HepG2 (cell line): ENCODE measurements around the gene AP3D1. TPM values are rescaled to one million over a fixed set of nuclear protein-coding genes. Genes with fewer than 3 reads are reported as not detected.

Experiments
- BRD4 ChIP-seq: sonication (generic); formaldehyde crosslinking; IDR thresholded peaks from 2 replicates; pipeline ENCODE4 v1.4.0; 2020; ENCODE audit warnings: missing genetic modification reagents
- DMAP1 ChIP-seq: IDR thresholded peaks from 2 replicates; pipeline ENCODE4 v1.6.1; 2016
- FOXJ3 ChIP-seq: sonication (generic); formaldehyde crosslinking; IDR thresholded peaks from 2 replicates; pipeline ENCODE4 v1.4.0; 2020; ENCODE audit warnings: missing genetic modification reagents, mild to moderate bottlenecking, borderline replicate concordance
- HNF4A ChIP-seq: sonication (generic); formaldehyde crosslinking; IDR thresholded peaks from 2 replicates; pipeline ENCODE4 v1.4.0; 2020; ENCODE audit warnings: missing genetic modification reagents
- JUNB ChIP-seq: sonication (generic); formaldehyde crosslinking; IDR thresholded peaks from 2 replicates; pipeline ENCODE4 v1.8.0; 2022; ENCODE audit warnings: missing genetic modification reagents, mild to moderate bottlenecking, borderline replicate concordance
- MBNL3 ChIP-seq: fragments of 250-450 bp; sonication (Bioruptor Pico); conservative IDR thresholded peaks from 2 replicates; pipeline ENCODE4 v1.8.0; 2022; ENCODE audit warnings: mild to moderate bottlenecking, inconsistent platforms
- MEF2D ChIP-seq: sonication (generic); formaldehyde crosslinking; IDR thresholded peaks from 2 replicates; pipeline ENCODE4 v1.5.1; 2020; ENCODE audit warnings: mild to moderate bottlenecking, missing genetic modification reagents
- SALL1 ChIP-seq: sonication (generic); formaldehyde crosslinking; IDR thresholded peaks from 2 replicates; pipeline ENCODE4 v1.8.0; 2022; ENCODE audit warnings: mild to moderate bottlenecking, missing genetic modification reagents
- SMARCE1 ChIP-seq: fragments of 450-650 bp; IDR thresholded peaks from 2 replicates; pipeline ENCODE4 v1.6.1; 2017; ENCODE audit warnings: borderline replicate concordance
- TGIF2 ChIP-seq: IDR thresholded peaks from 2 replicates; pipeline ENCODE4 v1.6.1; 2016; ENCODE audit warnings: control low read depth, missing compliant biosample characterization
- U2AF1 ChIP-seq: fragments of 200-400 bp; formaldehyde crosslinking; optimal IDR thresholded peaks from 2 replicates; pipeline ENCODE3; 2017; ENCODE audit warnings: mild to moderate bottlenecking, low read depth, low read length
- ZBTB7B ChIP-seq: sonication (generic); formaldehyde crosslinking; IDR thresholded peaks from 2 replicates; pipeline ENCODE4 v1.4.0; 2020; ENCODE audit warnings: missing genetic modification reagents
- ZFP37 ChIP-seq: sonication (generic); formaldehyde crosslinking; IDR thresholded peaks from 2 replicates; pipeline ENCODE4 v1.4.0; 2020; ENCODE audit warnings: missing genetic modification reagents, borderline replicate concordance
- ZNF101 ChIP-seq: sonication (generic); formaldehyde crosslinking; IDR thresholded peaks from 2 replicates; pipeline ENCODE4 v1.4.0; 2020; ENCODE audit warnings: mild to moderate bottlenecking, low read depth, missing genetic modification reagents, borderline replicate concordance
- ZNF121 ChIP-seq: sonication (generic); formaldehyde crosslinking; IDR thresholded peaks from 2 replicates; pipeline ENCODE4 v1.5.0; 2020; ENCODE audit warnings: mild to moderate bottlenecking, missing genetic modification reagents
- ZNF253 ChIP-seq: sonication (generic); formaldehyde crosslinking; IDR thresholded peaks from 2 replicates; pipeline ENCODE4 v1.8.0; 2022; ENCODE audit warnings: mild to moderate bottlenecking, missing genetic modification reagents, borderline replicate concordance
- ZNF296 ChIP-seq: sonication (generic); formaldehyde crosslinking; conservative IDR thresholded peaks from 2 replicates; pipeline ENCODE4 v1.5.0; 2020; ENCODE audit warnings: mild to moderate bottlenecking, missing genetic modification reagents
- ZNF30 ChIP-seq: sonication (generic); formaldehyde crosslinking; IDR thresholded peaks from 2 replicates; pipeline ENCODE4 v1.5.0; 2020; ENCODE audit warnings: mild to moderate bottlenecking, missing genetic modification reagents
- ZNF547 ChIP-seq: sonication (generic); formaldehyde crosslinking; IDR thresholded peaks from 2 replicates; pipeline ENCODE4 v1.5.1; 2020; ENCODE audit warnings: mild to moderate bottlenecking, missing genetic modification reagents
- ZNF724P ChIP-seq: sonication (generic); formaldehyde crosslinking; IDR thresholded peaks from 2 replicates; pipeline ENCODE4 v1.8.0; 2022; ENCODE audit warnings: missing genetic modification reagents, borderline replicate concordance
- ZNF850 ChIP-seq: sonication (generic); formaldehyde crosslinking; conservative IDR thresholded peaks from 2 replicates; pipeline ENCODE4 v1.9.0; 2021; ENCODE audit warnings: mild to moderate bottlenecking, missing genetic modification reagents
- ZNF891 ChIP-seq: sonication (generic); formaldehyde crosslinking; IDR thresholded peaks from 2 replicates; pipeline ENCODE4 v1.5.0; 2020; ENCODE audit warnings: mild to moderate bottlenecking, missing genetic modification reagents
- ZSCAN22 ChIP-seq: sonication (generic); formaldehyde crosslinking; IDR thresholded peaks from 2 replicates; pipeline ENCODE4 v1.4.0; 2020; ENCODE audit warnings: mild to moderate bottlenecking, missing genetic modification reagents
- ZSCAN30 ChIP-seq: sonication (generic); formaldehyde crosslinking; IDR thresholded peaks from 2 replicates; pipeline ENCODE4 v1.5.0; 2020; ENCODE audit warnings: mild to moderate bottlenecking, missing genetic modification reagents
- polyA plus RNA-seq, 8 experiments: library from polyadenylated mRNA; depleted of rRNA in 3 of 8; stranded (reverse) in 7 of 8; unstranded in 1 of 8; fragments of >200 nt; fragmentation: Illumina TruSeq in 4 of 8; extraction: Trizol in 4 of 8; gene quantifications; 2 replicates each; pipeline versions ENCODE4 v1.2.1 to v1.2.3, GENCODE V29; 2011 to 2016; ENCODE audit warnings: low read depth in 4 of 8, missing spikeins in 1 of 8, mixed read lengths in 1 of 8; ENCODE audit not compliant: insufficient read depth in 1 of 8
- total RNA-seq, 5 experiments: library from RNA; depleted of rRNA; stranded (reverse); fragments of >200 nt; fragmentation: Illumina TruSeq; extraction: Trizol; gene quantifications; 2 replicates each; pipeline ENCODE4 v1.2.3, GENCODE V29; 2016; ENCODE audit warnings: low read depth in 1 of 5
- TF ChIP-seq, protein P1 (sequence below): sonication (generic); formaldehyde crosslinking; IDR thresholded peaks from 2 replicates; pipeline ENCODE4 v1.4.0; 2020; ENCODE audit warnings: missing genetic modification reagents
- TF ChIP-seq, protein P2 (sequence below): sonication (generic); formaldehyde crosslinking; IDR thresholded peaks from 2 replicates; pipeline ENCODE4 v1.5.0; 2020; ENCODE audit warnings: missing genetic modification reagents
- TF ChIP-seq, protein P3 (sequence below): sonication (generic); formaldehyde crosslinking; IDR thresholded peaks from 2 replicates; pipeline ENCODE4 v1.8.0; 2022; ENCODE audit warnings: missing genetic modification reagents, mild to moderate bottlenecking, borderline replicate concordance
- TF ChIP-seq, protein P4 (sequence below): fragments of 450-650 bp; IDR thresholded peaks from 2 replicates; pipeline ENCODE4 v1.6.1; 2017

Gene AP3D1
- total and polyA plus RNA-seq, 2 of the 13 experiments (the other 11 are each of a cell fraction or from before 2014, with no cell fraction given), result 68.0 to 82.6 TPM

DNA sequence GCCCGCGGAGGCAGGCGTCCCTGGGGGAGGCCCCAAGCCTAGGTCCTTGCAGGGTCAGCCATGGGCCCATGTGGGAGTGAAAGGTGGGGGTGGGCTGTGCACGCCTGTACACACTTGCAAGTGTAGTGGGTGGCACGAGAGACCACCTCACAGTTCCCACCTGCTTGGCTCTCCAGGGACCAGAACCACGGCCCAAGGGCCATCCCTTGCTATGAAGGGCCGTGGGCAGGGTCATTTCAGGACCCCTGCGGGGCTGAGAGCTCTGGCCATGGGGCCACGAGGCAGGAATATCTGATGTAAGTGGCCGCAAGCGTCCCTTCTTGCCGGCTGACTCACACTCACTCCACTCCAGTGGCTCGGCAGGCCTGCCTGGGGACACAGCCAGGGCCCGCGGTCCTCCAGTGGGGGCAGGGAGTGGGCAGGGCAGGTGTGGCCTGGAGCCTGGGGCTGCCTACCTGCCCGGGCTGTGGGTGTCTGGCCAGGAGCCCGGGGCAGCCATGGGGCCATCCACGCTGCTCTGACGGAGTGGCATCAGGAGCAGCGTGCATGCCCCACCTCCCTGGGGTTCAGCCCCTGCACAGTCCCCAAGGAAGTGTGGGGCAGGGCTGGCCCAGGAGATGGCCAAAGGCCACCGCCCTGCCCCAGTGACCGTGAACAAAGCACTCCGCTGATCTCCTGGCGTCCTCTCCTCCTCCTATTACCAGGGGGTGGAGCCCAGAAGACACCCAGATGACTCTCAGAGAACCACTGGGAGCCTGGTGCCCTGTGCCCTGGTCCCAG lies 91.8 kb downstream of the AP3D1 start (continued):
- TF ChIP-seq, protein P1, sequence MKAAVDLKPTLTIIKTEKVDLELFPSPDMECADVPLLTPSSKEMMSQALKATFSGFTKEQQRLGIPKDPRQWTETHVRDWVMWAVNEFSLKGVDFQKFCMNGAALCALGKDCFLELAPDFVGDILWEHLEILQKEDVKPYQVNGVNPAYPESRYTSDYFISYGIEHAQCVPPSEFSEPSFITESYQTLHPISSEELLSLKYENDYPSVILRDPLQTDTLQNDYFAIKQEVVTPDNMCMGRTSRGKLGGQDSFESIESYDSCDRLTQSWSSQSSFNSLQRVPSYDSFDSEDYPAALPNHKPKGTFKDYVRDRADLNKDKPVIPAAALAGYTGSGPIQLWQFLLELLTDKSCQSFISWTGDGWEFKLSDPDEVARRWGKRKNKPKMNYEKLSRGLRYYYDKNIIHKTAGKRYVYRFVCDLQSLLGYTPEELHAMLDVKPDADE (CRISPR knock-in tag), result no peak
- TF ChIP-seq ZNF296 (CRISPR knock-in tag) (peak; percentile 89; the same call in 1 of the 2 replicates), ZNF891 (CRISPR knock-in tag) (no peak), ZFP37 (CRISPR knock-in tag) (no peak), HNF4A (CRISPR knock-in tag) (peak; percentile 75), ZNF30 (no peak), DMAP1 (peak; percentile 82), TGIF2 (CRISPR knock-in tag) (peak; percentile 70; the same call in 1 of the 2 replicates), FOXJ3 (peak; percentile 21; the same call in 1 of the 2 replicates), ZNF850 (CRISPR knock-in tag) (no peak; the same call in 1 of the 2 replicates), SALL1 (CRISPR knock-in tag) (peak; percentile 57), ZBTB7B (CRISPR knock-in tag) (peak; percentile 79), ZNF121 (CRISPR knock-in tag) (peak; percentile 50; the same call in 1 of the 2 replicates), ZSCAN30 (CRISPR knock-in tag) (no peak), ZSCAN22 (no peak), ZNF724P (CRISPR knock-in tag) (no peak), JUNB (CRISPR knock-in tag) (no peak), U2AF1 (peak; percentile 30), SMARCE1 (no peak), BRD4 (CRISPR knock-in tag) (peak; percentile 87), ZNF101 (no peak), ZNF547 (CRISPR knock-in tag) (peak; percentile 60; the same call in 1 of the 2 replicates), MBNL3 (CRISPR knock-in tag) (no peak), ZNF253 (CRISPR knock-in tag) (no peak), MEF2D (CRISPR knock-in tag) (0 out of 2 replicates have a peak, but pooled peaks have one; percentile 31)
- TF ChIP-seq, protein P2, sequence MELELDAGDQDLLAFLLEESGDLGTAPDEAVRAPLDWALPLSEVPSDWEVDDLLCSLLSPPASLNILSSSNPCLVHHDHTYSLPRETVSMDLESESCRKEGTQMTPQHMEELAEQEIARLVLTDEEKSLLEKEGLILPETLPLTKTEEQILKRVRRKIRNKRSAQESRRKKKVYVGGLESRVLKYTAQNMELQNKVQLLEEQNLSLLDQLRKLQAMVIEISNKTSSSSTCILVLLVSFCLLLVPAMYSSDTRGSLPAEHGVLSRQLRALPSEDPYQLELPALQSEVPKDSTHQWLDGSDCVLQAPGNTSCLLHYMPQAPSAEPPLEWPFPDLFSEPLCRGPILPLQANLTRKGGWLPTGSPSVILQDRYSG (CRISPR knock-in tag), result no peak
- TF ChIP-seq, protein P3, sequence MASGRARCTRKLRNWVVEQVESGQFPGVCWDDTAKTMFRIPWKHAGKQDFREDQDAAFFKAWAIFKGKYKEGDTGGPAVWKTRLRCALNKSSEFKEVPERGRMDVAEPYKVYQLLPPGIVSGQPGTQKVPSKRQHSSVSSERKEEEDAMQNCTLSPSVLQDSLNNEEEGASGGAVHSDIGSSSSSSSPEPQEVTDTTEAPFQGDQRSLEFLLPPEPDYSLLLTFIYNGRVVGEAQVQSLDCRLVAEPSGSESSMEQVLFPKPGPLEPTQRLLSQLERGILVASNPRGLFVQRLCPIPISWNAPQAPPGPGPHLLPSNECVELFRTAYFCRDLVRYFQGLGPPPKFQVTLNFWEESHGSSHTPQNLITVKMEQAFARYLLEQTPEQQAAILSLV (CRISPR knock-in tag), result no peak
- TF ChIP-seq, protein P4, sequence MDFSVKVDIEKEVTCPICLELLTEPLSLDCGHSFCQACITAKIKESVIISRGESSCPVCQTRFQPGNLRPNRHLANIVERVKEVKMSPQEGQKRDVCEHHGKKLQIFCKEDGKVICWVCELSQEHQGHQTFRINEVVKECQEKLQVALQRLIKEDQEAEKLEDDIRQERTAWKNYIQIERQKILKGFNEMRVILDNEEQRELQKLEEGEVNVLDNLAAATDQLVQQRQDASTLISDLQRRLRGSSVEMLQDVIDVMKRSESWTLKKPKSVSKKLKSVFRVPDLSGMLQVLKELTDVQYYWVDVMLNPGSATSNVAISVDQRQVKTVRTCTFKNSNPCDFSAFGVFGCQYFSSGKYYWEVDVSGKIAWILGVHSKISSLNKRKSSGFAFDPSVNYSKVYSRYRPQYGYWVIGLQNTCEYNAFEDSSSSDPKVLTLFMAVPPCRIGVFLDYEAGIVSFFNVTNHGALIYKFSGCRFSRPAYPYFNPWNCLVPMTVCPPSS, result no peak
